H1 (cell line): ENCODE data around the gene TBC1D22A. TPM values are rescaled to one million over a fixed set of nuclear protein-coding genes. Genes with fewer than 3 reads are reported as not detected.

Experiments used
- TCF12 ChIP-seq: IDR thresholded peaks from 2 replicates; pipeline ENCODE4 v1.6.1; 2011; ENCODE audit warnings: low read depth, mild to moderate bottlenecking, low read length
- polyA plus RNA-seq, 7 experiments: library from polyadenylated mRNA; depleted of rRNA in 3 of 7; stranded (reverse) in 5 of 7; unstranded in 2 of 7; fragments of >200 nt in 5 of 7; fragments of 200-250 nt in 2 of 7; gene quantifications; 1 replicate in 5 of 7; 2 replicates in 1 of 7; 4 replicates in 1 of 7; pipeline versions ENCODE4 v1.2.1 to v1.2.3, GENCODE V29; 2011 to 2013; ENCODE audit warnings: missing spikeins in 2 of 7, mixed read lengths in 2 of 7
- total RNA-seq: library from RNA; stranded (reverse); fragmentation: NEBNext Ultra II Directional; extraction: Animal tissue kit (Norgen Biotek cat#: 25700); gene quantifications from 2 replicates; pipeline ENCODE4 v1.2.1, GENCODE V29; 2021

Gene TBC1D22A
- total and polyA plus RNA-seq, 2 of the 8 experiments (the other 6 are each of a cell fraction or from before 2014, with no cell fraction given), result 11.9 to 18.4 TPM

GRCh38 chr22:47032956-47033647 is 270.7 kb downstream of the TBC1D22A start (continued):
- TF ChIP-seq TCF12, result no peak
